ENCODE results near the gene ZNF521.

Gene ZNF521

DNA sequence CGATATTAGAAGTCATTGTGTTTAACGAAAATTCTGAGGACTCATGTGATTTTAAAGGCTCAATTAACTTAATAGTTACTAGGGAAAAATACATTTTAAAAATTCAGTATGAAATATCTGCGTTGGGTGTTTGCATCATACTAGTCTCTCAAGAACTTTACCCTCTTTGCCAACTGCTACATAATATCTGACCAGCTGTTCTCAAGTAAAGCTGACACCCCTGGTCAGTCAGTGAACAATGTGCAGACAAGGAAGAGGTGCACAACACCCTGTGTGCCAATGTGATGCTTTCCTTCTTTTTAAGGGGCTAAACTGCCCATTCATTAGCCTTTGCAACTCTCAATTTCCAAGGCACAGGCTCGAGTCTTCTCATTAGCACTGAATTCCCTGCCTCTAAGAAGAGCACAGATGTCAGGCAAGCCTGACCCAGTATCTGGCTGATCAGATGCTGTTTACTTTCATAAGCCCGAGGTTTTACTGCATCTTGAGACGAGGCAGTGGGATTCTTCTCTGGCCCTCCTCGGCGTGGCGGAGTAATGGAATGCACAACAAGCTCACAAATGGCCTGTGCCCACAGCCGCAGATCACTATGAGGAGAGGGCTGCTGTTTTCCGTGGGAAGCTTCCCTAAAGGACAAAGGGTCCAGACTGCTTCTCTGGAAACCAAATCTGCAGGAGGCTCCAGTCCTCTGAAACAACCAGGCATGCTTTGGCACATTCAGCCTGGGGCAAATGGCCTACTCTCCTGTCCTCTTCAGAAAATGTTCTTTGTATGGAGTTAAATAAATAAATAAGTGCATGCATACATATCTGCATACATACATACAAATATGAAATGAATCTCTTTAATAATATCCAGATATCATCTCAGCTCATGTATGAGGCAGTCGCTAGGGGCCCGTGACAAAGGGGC is 240.3 kb downstream of the ZNF521 start:
- DNase-seq = no peak

DNA sequence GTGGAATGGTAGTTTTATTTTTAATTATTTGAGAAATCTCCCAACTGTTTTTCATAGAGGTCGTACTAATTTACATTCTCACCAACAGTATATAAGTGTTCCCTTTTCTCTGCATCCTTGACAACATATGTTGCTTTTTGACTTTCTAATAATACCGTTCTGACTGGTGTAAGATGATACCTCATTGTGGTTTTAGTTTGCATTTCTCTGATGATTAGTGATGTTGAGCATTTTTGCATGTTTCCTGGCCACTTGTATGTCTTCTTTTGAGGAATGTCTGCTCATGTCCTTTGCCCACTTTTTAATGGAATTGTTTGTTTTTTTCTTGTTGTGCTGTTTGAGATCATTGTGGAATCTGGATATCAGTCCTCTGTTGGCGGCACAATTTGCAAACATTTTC is 242.5 kb downstream of the ZNF521 start:
- no peak for DNase-seq

GRCh38 chr18:25103468-25104155 is 248.4 kb downstream of the ZNF521 start:
- DNase-seq = no peak

GRCh38 chr18:25102662-25103061 is 249.3 kb downstream of the ZNF521 start:
- DNase-seq = no peak

DNA sequence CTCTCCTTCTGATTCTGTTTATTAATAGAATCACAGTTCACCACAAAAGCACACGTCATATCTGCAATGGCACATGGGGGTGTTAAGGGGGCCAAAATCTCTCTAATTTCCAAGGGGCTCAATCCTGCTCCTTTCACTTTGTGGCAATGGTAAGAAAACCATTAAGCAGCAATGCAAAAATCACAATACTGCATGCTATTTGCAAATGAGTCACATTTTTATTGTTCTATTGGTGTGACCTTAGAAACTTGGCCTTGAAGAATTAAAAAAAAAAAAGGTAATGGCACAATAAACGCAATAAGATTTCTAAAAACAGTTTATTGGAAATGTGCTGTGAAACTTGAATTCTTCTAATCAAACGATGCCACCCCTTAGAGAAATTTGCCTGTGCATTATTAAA is 251.5 kb downstream of the ZNF521 start:
- no peak for DNase-seq

GRCh38 chr18:25099895-25100294 is 252.1 kb downstream of the ZNF521 start:
- no peak for DNase-seq

- DNase-seq = no peak
Measured at GRCh38 chr18:25097569-25098056, 254.4 kb downstream of the ZNF521 start.

GRCh38 chr18:25097057-25097456 is 254.9 kb downstream of the ZNF521 start:
- DNase-seq = no peak

DNA sequence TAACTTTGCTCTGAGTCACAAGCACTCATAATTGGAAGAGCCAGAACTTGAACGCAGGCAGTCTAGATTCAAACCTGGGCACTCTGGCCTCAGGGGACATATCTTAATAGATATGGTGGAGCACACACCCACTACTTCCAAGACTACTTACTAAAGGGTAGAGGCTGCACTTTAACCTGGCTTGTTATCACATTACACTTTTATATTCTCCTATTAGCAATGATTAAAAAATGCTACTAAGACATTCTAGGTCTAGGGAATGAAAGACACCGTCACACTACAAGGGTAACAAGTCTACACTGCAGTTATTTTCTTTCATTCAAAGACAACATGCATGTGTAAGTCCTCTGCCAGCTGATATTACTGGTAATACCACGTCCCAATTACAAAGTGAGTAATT is 258.8 kb downstream of the ZNF521 start:
- no peak for DNase-seq

DNA sequence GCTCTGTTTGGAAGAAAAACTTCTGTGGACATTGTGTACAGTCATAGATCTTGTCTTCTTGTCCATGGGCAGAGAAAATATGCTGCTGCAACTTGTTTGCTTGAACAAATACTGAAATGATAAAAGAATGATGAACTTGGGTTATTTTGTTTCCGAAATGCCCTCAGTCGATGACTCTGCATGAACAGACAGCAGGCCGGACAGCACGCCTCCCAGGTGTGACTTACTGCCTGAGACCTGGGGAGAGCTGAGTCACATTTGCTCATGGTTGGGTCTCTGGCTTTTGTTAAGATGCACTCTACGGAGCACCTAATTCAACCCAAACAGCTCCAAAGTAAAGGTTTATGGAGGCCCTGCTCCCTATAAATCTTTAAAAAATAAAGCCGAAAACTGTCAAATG is 262.5 kb downstream of the ZNF521 start:
- no peak for DNase-seq

GRCh38 chr18:25086876-25087275 is 265.1 kb downstream of the ZNF521 start:
- DNase-seq = no peak

DNA sequence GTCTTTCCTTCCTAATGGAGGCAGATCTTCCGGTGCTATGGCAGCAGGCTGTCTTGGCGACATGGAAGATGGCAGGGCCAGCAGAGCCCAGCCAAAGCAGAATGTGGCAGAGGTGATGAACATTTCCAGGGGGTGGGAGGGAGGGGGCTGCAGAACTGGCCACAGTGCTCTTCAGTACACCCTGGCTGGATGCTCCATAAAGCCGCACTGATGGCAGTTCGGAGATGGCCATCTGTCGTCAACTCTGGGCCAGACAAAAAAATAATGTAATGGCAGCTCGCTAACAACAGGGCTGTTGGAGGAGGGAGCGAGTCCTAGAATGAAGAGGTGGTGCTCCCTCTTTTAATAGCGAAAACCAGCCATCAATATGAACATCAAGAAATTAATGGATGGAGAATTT is 271.0 kb downstream of the ZNF521 start:
- DNase-seq = no peak

- DNase-seq = no peak
Measured at GRCh38 chr18:25080211-25080610, 271.8 kb downstream of the ZNF521 start.

DNA sequence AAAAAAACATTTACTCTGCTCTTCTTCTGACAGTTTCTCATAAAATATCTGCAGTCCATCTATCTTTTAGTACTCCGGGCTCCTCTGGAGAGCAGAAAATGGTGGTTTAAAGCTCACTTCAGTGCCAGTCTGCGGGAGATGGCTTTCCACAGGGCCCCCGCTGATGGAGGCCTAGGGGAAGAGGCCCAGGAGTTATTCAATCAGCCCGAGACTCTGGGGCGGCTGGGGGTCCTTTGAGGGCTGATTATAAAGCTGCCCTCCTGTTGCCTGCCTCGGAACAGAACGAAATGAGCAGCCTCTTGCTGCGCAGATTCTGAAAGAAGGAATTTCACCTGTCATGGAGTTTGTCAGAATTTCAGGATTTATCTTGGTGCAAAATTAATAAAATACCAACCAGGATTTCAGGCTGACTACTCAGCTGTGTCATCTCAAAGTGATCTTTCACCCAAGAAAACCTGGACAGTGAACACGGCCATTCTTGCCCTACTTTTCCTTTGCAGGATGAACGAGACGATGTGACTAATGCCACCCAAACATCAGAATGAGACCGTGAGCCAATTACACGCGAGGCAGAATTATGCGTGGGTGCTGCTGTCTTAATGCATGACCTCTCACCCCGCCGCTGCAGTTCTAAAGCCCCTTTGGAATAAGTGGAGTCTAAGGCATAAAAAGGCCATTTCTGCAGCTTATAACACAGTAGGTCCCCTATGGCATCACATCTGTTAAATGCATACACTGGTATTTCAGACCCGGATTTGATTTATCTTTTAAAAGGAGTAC is 273.8 kb downstream of the ZNF521 start:
- DNase-seq = no peak

DNA sequence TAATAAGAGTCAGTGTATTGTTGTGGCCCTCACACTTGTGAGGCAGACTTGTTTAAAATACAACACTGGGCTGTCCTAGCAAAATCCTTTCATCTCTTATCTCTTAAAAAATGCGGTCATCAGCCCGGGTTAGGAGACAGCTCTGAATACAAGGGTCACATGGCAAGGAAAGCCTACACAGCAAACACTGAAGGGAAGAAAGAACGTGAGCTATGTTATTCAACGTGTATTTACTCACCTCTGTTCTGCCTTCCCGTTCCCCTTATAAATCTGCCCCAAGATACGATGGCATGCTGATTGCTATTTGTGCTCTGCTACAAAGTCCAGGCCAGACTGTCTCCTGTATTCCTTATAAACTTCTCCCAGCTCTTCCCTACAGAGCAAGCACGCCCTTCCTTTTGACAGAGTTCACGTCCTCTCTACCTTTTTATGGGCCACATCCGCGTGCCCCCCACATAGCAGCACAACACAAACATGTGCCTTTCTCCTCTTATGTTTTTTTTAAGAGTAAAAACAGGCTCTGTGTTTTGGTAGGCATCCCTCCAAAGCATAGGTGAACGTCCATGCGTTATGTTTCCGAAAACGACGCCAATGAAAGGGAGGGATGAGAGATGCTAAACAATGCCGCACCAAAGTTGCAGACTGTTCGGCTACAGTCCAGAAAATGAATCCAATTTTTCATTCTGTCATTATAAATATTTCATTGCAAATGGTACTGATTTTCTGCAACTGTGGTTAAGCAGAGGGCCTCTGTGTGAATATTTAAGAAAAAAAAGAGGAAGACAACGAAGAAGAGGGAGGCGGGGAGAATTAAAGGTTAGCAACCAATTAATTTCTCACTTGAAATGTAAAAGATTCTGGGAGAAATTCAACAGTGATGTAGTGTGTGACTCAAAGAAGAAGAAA is 274.7 kb downstream of the ZNF521 start:
- DNase-seq = no peak

DNA sequence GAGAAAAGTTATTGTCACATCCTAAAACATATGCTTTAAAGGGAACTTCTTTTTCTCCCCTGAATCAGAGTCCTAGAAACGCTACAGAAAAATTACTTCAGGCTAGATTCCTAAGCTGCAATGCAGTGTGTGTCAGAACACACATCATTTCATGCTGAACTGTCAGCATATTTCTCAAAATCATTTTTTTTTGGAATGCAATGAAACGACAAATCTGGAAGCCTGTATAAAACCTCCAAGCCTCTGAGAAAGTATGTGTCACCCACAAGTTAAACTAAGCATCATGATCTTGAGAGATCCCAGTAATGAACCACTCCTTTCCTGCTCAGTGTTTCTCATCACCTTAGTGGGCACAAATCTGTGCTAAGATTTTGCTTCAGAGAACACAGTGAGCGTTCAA is 276.2 kb downstream of the ZNF521 start:
- DNase-seq = no peak

- DNase-seq = no peak
Measured at GRCh38 chr18:25075331-25075730, 276.6 kb downstream of the ZNF521 start.

DNA sequence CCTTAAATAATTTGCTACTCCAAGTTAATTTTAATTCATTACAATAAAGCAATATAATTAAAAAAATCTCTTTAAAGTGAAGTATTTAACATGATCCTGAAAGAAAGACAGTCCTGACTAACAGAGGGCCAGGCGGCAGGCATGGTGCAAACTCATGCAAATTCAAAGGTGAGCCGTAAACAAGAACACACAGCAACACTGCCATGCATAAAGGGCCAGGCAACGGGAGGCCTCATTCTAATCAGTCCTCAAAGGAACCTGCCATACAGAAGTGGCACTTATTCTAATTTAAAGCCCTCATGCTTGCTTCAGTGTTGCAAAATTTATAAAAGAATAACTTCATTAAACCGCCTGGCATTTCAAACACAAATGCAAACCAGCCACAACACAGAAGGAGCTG is 277.0 kb downstream of the ZNF521 start:
- no peak for DNase-seq

GRCh38 chr18:25072205-25072604 is 279.8 kb downstream of the ZNF521 start:
- no peak for DNase-seq

GRCh38 chr18:25067275-25068025 is 284.5 kb downstream of the ZNF521 start:
- DNase-seq = no peak

- no peak for DNase-seq
Measured at GRCh38 chr18:25066516-25066915, 285.4 kb downstream of the ZNF521 start.

DNA sequence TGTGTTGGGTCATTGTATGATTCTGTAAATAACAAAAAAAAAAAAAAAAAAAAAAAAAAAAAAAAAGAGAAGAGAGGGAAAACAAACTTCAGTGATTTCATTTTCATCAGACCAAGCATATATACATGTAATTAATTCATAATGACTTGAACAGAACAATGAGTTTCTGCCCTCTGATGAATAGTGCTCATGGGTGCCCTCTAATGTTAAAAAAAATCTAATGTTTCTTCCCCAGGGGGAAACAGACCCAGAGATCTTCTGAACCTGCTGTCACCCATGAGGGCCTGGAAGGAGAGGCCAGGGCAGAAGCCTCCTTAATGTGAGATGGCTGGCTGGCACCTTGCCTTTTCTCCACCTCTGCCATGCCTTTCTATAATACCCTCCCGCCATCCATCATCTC is 289.2 kb downstream of the ZNF521 start:
- no peak for DNase-seq
